HEK293 (cell line): Measurements from ENCODE around the gene ZNF423.

Source experiments
- CTCF ChIA-PET: fragments of 350-600 bp; formaldehyde crosslinking; extraction: SDS; loops from one replicate; lab custom pipeline; 2021; ENCODE audit warnings: antibody characterized with exemption; lab: Yijun Ruan, JAX
- POLR2A ChIA-PET: fragments of 300-600 bp; formaldehyde crosslinking; extraction: SDS; loops from one replicate; lab custom pipeline; 2020; ENCODE audit warnings: antibody characterized with exemption, inconsistent platforms; lab: Yijun Ruan, JAX
- H3K27ac ChIP-seq: fragments of 200-500 bp; sonication (Bioruptor generic); 2 replicates; pipeline ENCODE4 v1.5.1; 2014; ENCODE audit warnings: low read depth, low read length, control low read depth, inconsistent platforms; ENCODE audit errors: extremely low read depth
- H3K36me3 ChIP-seq, 2 experiments: fragments of 200-500 bp in 1 of 2; sonication (Bioruptor generic) in 1 of 2; 1 replicate in 1 of 2; 2 replicates in 1 of 2; pipeline ENCODE4 v1.5.1; 2014 to 2017; ENCODE audit warnings: inconsistent platforms in 2 of 2, low read length in 2 of 2; ENCODE audit not compliant: control insufficient read depth in 2 of 2, insufficient read depth in 1 of 2
- H3K4me1 ChIP-seq: fragments of 200-500 bp; sonication (Bioruptor generic); 2 replicates; pipeline ENCODE4 v1.5.1; 2014; ENCODE audit warnings: mild to moderate bottlenecking, low read length, inconsistent platforms; ENCODE audit not compliant: control insufficient read depth, insufficient read depth
- H3K4me3 ChIP-seq: 2 replicates; pipeline ENCODE4 v1.5.1; 2011; ENCODE audit warnings: low read depth, mild to moderate bottlenecking, control low read depth, low read length, moderate library complexity
- H3K9me3 ChIP-seq: fragments of 200-500 bp; sonication (Bioruptor generic); 2 replicates; pipeline ENCODE4 v1.5.1; 2014; ENCODE audit warnings: low read depth, low read length, inconsistent platforms; ENCODE audit not compliant: control insufficient read depth, insufficient read depth
- GLIS1 ChIP-seq: fragments of 450-650 bp; formaldehyde crosslinking; IDR thresholded peaks from 2 replicates; pipeline ENCODE4 v1.5.1; 2016; ENCODE audit warnings: missing biosample characterization, missing genetic modification characterization
- KLF10 ChIP-seq: fragments of 450-650 bp; IDR thresholded peaks from 2 replicates; pipeline ENCODE4 v1.5.1; 2018; ENCODE audit warnings: missing biosample characterization, mild to moderate bottlenecking, missing genetic modification characterization
- RBAK ChIP-seq: fragments of 450-650 bp; formaldehyde crosslinking; IDR thresholded peaks from 2 replicates; pipeline ENCODE4 v1.5.1; 2016; ENCODE audit warnings: missing biosample characterization, missing genetic modification characterization
- REPIN1 ChIP-seq: fragments of 450-650 bp; formaldehyde crosslinking; IDR thresholded peaks from 2 replicates; pipeline ENCODE4 v1.5.1; 2017; ENCODE audit warnings: missing biosample characterization, missing genetic modification characterization, low read depth
- SETDB1 ChIP-seq: IDR thresholded peaks from one replicate; pipeline ENCODE4 v1.6.1; 2017; ENCODE audit warnings: mild to moderate bottlenecking, low read length, moderate library complexity, mixed read lengths; ENCODE audit not compliant: insufficient read length
- ZBTB17 ChIP-seq: fragments of 450-650 bp; formaldehyde crosslinking; IDR thresholded peaks from 2 replicates; pipeline ENCODE4 v1.5.1; 2016; ENCODE audit warnings: missing biosample characterization, missing genetic modification characterization
- ZBTB48 ChIP-seq: fragments of 450-650 bp; formaldehyde crosslinking; IDR thresholded peaks from 2 replicates; pipeline ENCODE4 v1.5.1; 2016; ENCODE audit warnings: missing biosample characterization, missing genetic modification characterization
- ZIC2 ChIP-seq: fragments of 450-650 bp; formaldehyde crosslinking; IDR thresholded peaks from 2 replicates; pipeline ENCODE4 v1.5.1; 2016; ENCODE audit warnings: missing biosample characterization, missing genetic modification characterization
- ZNF132 ChIP-seq: fragments of 450-650 bp; formaldehyde crosslinking; IDR thresholded peaks from 2 replicates; pipeline ENCODE4 v1.5.1; 2017; ENCODE audit warnings: missing biosample characterization, missing genetic modification characterization, borderline replicate concordance
- ZNF133 ChIP-seq: fragments of 450-650 bp; formaldehyde crosslinking; IDR thresholded peaks from 2 replicates; pipeline ENCODE4 v1.5.1; 2016; ENCODE audit warnings: missing biosample characterization, missing genetic modification characterization
- ZNF223 ChIP-seq: fragments of 450-650 bp; formaldehyde crosslinking; IDR thresholded peaks from 2 replicates; pipeline ENCODE4 v1.5.1; 2016; ENCODE audit warnings: missing biosample characterization, missing genetic modification characterization
- ZNF23 ChIP-seq: fragments of 450-650 bp; formaldehyde crosslinking; IDR thresholded peaks from 2 replicates; pipeline ENCODE4 v1.5.1; 2016; ENCODE audit warnings: missing biosample characterization, missing genetic modification characterization, borderline replicate concordance
- ZNF311 ChIP-seq: fragments of 450-650 bp; formaldehyde crosslinking; IDR thresholded peaks from 2 replicates; pipeline ENCODE4 v1.5.1; 2017; ENCODE audit warnings: missing biosample characterization, missing genetic modification characterization, borderline replicate concordance
- ZNF341 ChIP-seq: fragments of 450-650 bp; formaldehyde crosslinking; IDR thresholded peaks from 2 replicates; pipeline ENCODE4; 2016; ENCODE audit warnings: low read depth, missing biosample characterization, missing genetic modification characterization
- ZNF391 ChIP-seq: fragments of 450-650 bp; formaldehyde crosslinking; IDR thresholded peaks from 2 replicates; pipeline ENCODE4 v1.5.1; 2016; ENCODE audit warnings: low read depth, missing biosample characterization, missing genetic modification characterization, borderline replicate concordance
- ZNF423 ChIP-seq: fragments of 450-650 bp; formaldehyde crosslinking; IDR thresholded peaks from 2 replicates; pipeline ENCODE4 v1.5.1; 2016; ENCODE audit warnings: missing biosample characterization, missing genetic modification characterization
- ZNF521 ChIP-seq: fragments of 450-650 bp; formaldehyde crosslinking; IDR thresholded peaks from 2 replicates; pipeline ENCODE4 v1.5.1; 2017; ENCODE audit warnings: missing biosample characterization, mild to moderate bottlenecking, missing genetic modification characterization
- ZNF549 ChIP-seq: fragments of 450-650 bp; IDR thresholded peaks from 2 replicates; pipeline ENCODE4 v1.5.1; 2018; ENCODE audit warnings: missing biosample characterization, missing genetic modification characterization, mild to moderate bottlenecking, inconsistent platforms, moderate library complexity
- ZNF626 ChIP-seq: fragments of 450-650 bp; sonication (Bioruptor Pico); formaldehyde crosslinking; IDR thresholded peaks from 2 replicates; pipeline ENCODE4 v1.5.1; 2018; ENCODE audit warnings: missing biosample characterization, missing genetic modification characterization, inconsistent platforms
- ZNF658 ChIP-seq: fragments of 450-650 bp; formaldehyde crosslinking; IDR thresholded peaks from 2 replicates; pipeline ENCODE4; 2016; ENCODE audit warnings: missing biosample characterization, missing genetic modification characterization
- ZNF677 ChIP-seq: fragments of 450-650 bp; IDR thresholded peaks from 2 replicates; pipeline ENCODE4 v1.5.0; 2018; ENCODE audit warnings: missing biosample characterization, mild to moderate bottlenecking, missing genetic modification characterization, moderate library complexity
- ZSCAN16 ChIP-seq: fragments of 450-650 bp; formaldehyde crosslinking; IDR thresholded peaks from 2 replicates; pipeline ENCODE4 v1.5.1; 2016; ENCODE audit warnings: missing biosample characterization, missing genetic modification characterization
- TF ChIP-seq, protein P1 (sequence below): fragments of 450-650 bp; formaldehyde crosslinking; IDR thresholded peaks from 2 replicates; pipeline ENCODE4; 2016; ENCODE audit warnings: missing biosample characterization, missing genetic modification characterization
- TF ChIP-seq, protein P2 (sequence below): fragments of 450-650 bp; formaldehyde crosslinking; IDR thresholded peaks from 2 replicates; pipeline ENCODE4 v1.5.1; 2016; ENCODE audit warnings: missing biosample characterization, missing genetic modification characterization
- TF ChIP-seq, protein P3 (sequence below): sonication (generic); formaldehyde crosslinking; IDR thresholded peaks from 2 replicates; pipeline ENCODE4 v1.8.1; 2022; ENCODE audit warnings: mild to moderate bottlenecking, moderate library complexity, missing genetic modification reagents
- TF ChIP-seq, protein P4 (sequence below): fragments of 450-650 bp; formaldehyde crosslinking; IDR thresholded peaks from 2 replicates; pipeline ENCODE4 v1.5.1; 2016; ENCODE audit warnings: missing biosample characterization, missing genetic modification characterization
- TF ChIP-seq, protein P5 (sequence below): fragments of 450-650 bp; formaldehyde crosslinking; IDR thresholded peaks from 2 replicates; pipeline ENCODE4 v1.5.1; 2016; ENCODE audit warnings: missing biosample characterization, missing genetic modification characterization
- TF ChIP-seq, protein P6 (sequence below): fragments of 450-650 bp; formaldehyde crosslinking; IDR thresholded peaks from 2 replicates; pipeline ENCODE4 v1.5.1; 2016; ENCODE audit warnings: missing biosample characterization, missing genetic modification characterization, borderline replicate concordance

The ZNF423 gene

DNA sequence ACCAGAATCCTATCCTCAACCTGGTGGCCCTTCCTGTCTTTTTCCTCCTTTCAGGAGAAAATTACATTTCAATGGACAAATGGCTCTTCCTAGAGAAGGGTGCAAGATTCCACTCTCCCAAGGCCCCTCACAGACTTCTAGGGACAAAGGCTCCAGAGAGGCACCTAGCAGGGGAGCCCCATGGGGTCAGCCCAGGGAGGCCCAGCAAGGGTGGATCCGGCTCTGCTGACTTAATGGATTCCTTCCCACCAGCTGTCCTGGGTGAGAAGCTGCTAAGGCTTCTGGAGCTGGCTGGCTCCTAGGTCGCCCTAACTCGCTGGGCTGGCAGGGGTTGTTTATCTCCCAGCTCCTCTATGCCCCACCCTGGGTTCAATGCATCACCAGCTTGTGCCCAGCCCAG is 152.4 kb downstream of the ZNF423 start:
- H3K27ac ChIP-seq: no peak overlapping the region

DNA sequence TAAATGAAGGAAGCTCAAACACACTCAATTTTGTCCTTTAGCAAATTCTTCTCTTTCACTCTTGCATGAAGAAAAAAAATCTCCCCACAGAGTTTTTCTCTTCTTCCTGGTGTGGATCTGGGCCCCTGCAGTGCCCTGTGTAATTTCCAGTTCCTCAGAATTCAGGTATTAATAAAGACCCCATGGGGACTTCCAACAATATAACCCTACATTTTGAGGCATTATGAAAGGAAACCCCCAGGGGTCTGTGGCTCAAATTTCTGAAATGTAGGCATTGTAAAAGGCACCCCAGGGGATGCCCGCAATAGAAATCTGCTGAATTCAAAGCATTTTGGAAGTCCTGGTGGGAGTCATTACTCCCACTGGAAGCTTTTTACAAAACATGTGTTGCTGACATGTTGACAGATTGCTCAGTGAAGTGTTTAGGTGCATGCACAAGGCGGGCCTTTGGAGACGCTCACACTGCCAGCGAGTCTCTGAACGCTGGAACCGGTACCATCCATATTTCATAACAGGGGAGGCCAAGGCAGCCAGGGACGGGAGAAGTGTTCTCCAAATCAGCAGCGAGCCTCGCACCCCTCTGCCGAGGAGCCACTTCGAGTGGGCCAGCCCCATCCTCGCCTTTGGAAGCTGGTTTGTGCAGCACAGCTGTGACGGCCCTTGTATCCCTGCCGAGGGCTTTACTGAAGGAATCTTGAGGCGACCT is 154.0 kb downstream of the ZNF423 start:
- Histone ChIP-seq H3K36me3 (no peaks in the 10 kb centered on the region), H3K4me3 (no peak overlapping the region), H3K27ac (no peak overlapping the region), H3K9me3 (no peaks in the 10 kb centered on the region), H3K4me1 (peaks cover 28% of the 10 kb centered on the region)
- ChIA-PET CTCF (no interaction called here), POLR2A (no interaction called here)
- TF ChIP-seq SETDB1 (no peak), ZNF423 (tag by site-specific recombination) (peak; percentile 83), RBAK (tag by site-specific recombination) (no peak), ZNF133 (tag by site-specific recombination) (no peak), ZNF23 (no peak), ZNF341 (peak; percentile 32; the same call in 1 of the 2 replicates), ZNF311 (tag by site-specific recombination) (no peak), KLF10 (tag by site-specific recombination) (0 out of 2 replicates have a peak, but pooled peaks have one; percentile 33), ZNF677 (no peak), ZNF658 (tag by site-specific recombination) (no peak), ZNF391 (tag by site-specific recombination) (no peak), ZBTB17 (tag by site-specific recombination) (peak; percentile 55), ZSCAN16 (tag by site-specific recombination) (no peak), ZBTB48 (tag by site-specific recombination) (0 out of 2 replicates have a peak, but pooled peaks have one; percentile 25), ZNF626 (tag by site-specific recombination) (no peak), REPIN1 (no peak), ZNF223 (no peak), ZNF549 (tag by site-specific recombination) (no peak), ZNF521 (no peak)
- TF ChIP-seq, protein P1, sequence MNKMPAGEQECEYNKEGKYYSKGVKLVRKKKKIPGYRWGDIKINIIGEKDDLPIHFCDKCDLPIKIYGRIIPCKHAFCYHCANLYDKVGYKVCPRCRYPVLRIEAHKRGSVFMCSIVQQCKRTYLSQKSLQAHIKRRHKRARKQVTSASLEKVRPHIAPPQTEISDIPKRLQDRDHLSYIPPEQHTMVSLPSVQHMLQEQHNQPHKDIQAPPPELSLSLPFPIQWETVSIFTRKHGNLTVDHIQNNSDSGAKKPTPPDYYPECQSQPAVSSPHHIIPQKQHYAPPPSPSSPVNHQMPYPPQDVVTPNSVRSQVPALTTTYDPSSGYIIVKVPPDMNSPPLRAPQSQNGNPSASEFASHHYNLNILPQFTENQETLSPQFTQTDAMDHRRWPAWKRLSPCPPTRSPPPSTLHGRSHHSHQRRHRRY (tag by site-specific recombination): no peak
- TF ChIP-seq, protein P2, sequence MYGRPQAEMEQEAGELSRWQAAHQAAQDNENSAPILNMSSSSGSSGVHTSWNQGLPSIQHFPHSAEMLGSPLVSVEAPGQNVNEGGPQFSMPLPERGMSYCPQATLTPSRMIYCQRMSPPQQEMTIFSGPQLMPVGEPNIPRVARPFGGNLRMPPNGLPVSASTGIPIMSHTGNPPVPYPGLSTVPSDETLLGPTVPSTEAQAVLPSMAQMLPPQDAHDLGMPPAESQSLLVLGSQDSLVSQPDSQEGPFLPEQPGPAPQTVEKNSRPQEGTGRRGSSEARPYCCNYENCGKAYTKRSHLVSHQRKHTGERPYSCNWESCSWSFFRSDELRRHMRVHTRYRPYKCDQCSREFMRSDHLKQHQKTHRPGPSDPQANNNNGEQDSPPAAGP (tag by site-specific recombination): no peak
- TF ChIP-seq, protein P3, sequence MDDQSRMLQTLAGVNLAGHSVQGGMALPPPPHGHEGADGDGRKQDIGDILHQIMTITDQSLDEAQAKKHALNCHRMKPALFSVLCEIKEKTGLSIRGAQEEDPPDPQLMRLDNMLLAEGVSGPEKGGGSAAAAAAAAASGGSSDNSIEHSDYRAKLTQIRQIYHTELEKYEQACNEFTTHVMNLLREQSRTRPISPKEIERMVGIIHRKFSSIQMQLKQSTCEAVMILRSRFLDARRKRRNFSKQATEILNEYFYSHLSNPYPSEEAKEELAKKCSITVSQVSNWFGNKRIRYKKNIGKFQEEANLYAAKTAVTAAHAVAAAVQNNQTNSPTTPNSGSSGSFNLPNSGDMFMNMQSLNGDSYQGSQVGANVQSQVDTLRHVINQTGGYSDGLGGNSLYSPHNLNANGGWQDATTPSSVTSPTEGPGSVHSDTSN (CRISPR knock-in tag): no peak
- TF ChIP-seq, protein P4, sequence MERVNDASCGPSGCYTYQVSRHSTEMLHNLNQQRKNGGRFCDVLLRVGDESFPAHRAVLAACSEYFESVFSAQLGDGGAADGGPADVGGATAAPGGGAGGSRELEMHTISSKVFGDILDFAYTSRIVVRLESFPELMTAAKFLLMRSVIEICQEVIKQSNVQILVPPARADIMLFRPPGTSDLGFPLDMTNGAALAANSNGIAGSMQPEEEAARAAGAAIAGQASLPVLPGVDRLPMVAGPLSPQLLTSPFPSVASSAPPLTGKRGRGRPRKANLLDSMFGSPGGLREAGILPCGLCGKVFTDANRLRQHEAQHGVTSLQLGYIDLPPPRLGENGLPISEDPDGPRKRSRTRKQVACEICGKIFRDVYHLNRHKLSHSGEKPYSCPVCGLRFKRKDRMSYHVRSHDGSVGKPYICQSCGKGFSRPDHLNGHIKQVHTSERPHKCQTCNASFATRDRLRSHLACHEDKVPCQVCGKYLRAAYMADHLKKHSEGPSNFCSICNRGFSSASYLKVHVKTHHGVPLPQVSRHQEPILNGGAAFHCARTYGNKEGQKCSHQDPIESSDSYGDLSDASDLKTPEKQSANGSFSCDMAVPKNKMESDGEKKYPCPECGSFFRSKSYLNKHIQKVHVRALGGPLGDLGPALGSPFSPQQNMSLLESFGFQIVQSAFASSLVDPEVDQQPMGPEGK (tag by site-specific recombination): no peak
- TF ChIP-seq, protein P5, sequence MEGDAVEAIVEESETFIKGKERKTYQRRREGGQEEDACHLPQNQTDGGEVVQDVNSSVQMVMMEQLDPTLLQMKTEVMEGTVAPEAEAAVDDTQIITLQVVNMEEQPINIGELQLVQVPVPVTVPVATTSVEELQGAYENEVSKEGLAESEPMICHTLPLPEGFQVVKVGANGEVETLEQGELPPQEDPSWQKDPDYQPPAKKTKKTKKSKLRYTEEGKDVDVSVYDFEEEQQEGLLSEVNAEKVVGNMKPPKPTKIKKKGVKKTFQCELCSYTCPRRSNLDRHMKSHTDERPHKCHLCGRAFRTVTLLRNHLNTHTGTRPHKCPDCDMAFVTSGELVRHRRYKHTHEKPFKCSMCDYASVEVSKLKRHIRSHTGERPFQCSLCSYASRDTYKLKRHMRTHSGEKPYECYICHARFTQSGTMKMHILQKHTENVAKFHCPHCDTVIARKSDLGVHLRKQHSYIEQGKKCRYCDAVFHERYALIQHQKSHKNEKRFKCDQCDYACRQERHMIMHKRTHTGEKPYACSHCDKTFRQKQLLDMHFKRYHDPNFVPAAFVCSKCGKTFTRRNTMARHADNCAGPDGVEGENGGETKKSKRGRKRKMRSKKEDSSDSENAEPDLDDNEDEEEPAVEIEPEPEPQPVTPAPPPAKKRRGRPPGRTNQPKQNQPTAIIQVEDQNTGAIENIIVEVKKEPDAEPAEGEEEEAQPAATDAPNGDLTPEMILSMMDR (tag by site-specific recombination): no peak

More for the DNA sequence above, 152.4 kb downstream of the ZNF423 start:
- H3K4me1 ChIP-seq: peaks cover 24% of the 10 kb centered on the region
- CTCF ChIA-PET: no interaction called here
- no peak for TF ChIP-seq ZNF132
- TF ChIP-seq, protein P6, sequence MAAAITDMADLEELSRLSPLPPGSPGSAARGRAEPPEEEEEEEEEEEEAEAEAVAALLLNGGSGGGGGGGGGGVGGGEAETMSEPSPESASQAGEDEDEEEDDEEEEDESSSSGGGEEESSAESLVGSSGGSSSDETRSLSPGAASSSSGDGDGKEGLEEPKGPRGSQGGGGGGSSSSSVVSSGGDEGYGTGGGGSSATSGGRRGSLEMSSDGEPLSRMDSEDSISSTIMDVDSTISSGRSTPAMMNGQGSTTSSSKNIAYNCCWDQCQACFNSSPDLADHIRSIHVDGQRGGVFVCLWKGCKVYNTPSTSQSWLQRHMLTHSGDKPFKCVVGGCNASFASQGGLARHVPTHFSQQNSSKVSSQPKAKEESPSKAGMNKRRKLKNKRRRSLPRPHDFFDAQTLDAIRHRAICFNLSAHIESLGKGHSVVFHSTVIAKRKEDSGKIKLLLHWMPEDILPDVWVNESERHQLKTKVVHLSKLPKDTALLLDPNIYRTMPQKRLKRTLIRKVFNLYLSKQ: no peak
- TF ChIP-seq GLIS1 (tag by site-specific recombination): peak; percentile 86
- TF ChIP-seq ZIC2 (tag by site-specific recombination): peak; percentile 68
- TF ChIP-seq, all 188 proteins: peak for 2
- POLR2A ChIA-PET: no interaction called here
- no peak overlapping the region for H3K4me3 ChIP-seq
- H3K36me3 ChIP-seq: no peaks in the 10 kb centered on the region
- H3K9me3 ChIP-seq: no peaks in the 10 kb centered on the region
